Mononuclear cell (primary cell): Measurements from ENCODE around the gene SMG6. TPM values are rescaled to one million over a fixed set of nuclear protein-coding genes. Genes with fewer than 3 reads are reported as not detected.
A peak's percentile ranks its signal among the peaks of the same experiment; 100 is the strongest.

Experiments used
- H3K27me3 ChIP-seq: 2 replicates; pipeline ENCODE4 v1.6.0; 2011; ENCODE audit warnings: low read length, control low read depth; ENCODE audit not compliant: insufficient read depth
- H3K4me1 ChIP-seq: 2 replicates; pipeline ENCODE4 v1.5.1; 2011; ENCODE audit warnings: mild to moderate bottlenecking, low read length, control low read depth; ENCODE audit not compliant: insufficient read depth
- H3K4me3 ChIP-seq: 2 replicates; pipeline ENCODE4 v1.5.1; 2011; ENCODE audit warnings: mild to moderate bottlenecking, low read length, moderate library complexity
- H3K9me3 ChIP-seq: 2 replicates; pipeline ENCODE4 v1.5.1; 2011; ENCODE audit warnings: low read depth, mild to moderate bottlenecking, control low read depth, low read length
- total RNA-seq: library from RNA; depleted of rRNA; stranded (reverse); fragments of >200 nt; gene quantifications from one replicate; pipeline ENCODE4 v1.2.3, GENCODE V29; 2012

Gene SMG6
- total RNA-seq: 21.8 TPM

- peaks cover 21% of the 10 kb centered on the region for H3K4me1 ChIP-seq
- H3K9me3 ChIP-seq: no peaks in the 10 kb centered on the region
- H3K4me3 ChIP-seq: peak within 1 kb of the TSS; percentile 89
- H3K27me3 ChIP-seq: no peaks in the 10 kb centered on the region
Observed at GRCh38 chr17:2303204-2304188, at the start of gene SMG6, which contains the start of gene SRR. TSS of gene SMG6 (minus strand) at chr17:2303785. CDS start at chr17:2303720, 65 bp downstream. TSS of gene SRR (plus strand) at chr17:2303950. CDS start at chr17:2315561, 11,611 bp downstream.

GRCh38 chr17:2351269-2351668 lies 47.7 kb upstream of the SMG6 start:
- Histone ChIP-seq H3K4me3 (no peak overlapping the region), H3K9me3 (no peaks in the 10 kb centered on the region), H3K4me1 (peaks cover 16% of the 10 kb centered on the region), H3K27me3 (no peaks in the 10 kb centered on the region)

- Histone ChIP-seq H3K4me3 (no peak overlapping the region), H3K4me1 (peaks cover 2% of the 10 kb centered on the region), H3K9me3 (no peaks in the 10 kb centered on the region)
Observed at GRCh38 chr17:2347805-2348685, 44.5 kb upstream of the SMG6 start.

GRCh38 chr17:2346475-2346874 lies 42.9 kb upstream of the SMG6 start:
- Histone ChIP-seq H3K4me3 (no peak overlapping the region), H3K9me3 (no peaks in the 10 kb centered on the region), H3K27me3 (no peaks in the 10 kb centered on the region), H3K4me1 (no peaks in the 10 kb centered on the region)

More at GRCh38 chr17:2347805-2348685, 44.5 kb upstream of the SMG6 start:
- no peaks in the 10 kb centered on the region for H3K27me3 ChIP-seq

GRCh38 chr17:2344528-2344927 lies 40.9 kb upstream of the SMG6 start:
- Histone ChIP-seq H3K9me3 (no peaks in the 10 kb centered on the region), H3K27me3 (no peaks in the 10 kb centered on the region), H3K4me3 (no peak overlapping the region), H3K4me1 (no peaks in the 10 kb centered on the region)

GRCh38 chr17:2343421-2343820 lies 39.8 kb upstream of the SMG6 start:
- H3K9me3 ChIP-seq: no peaks in the 10 kb centered on the region
- peaks cover under 1% of the 10 kb centered on the region for H3K4me1 ChIP-seq
- no peaks in the 10 kb centered on the region for H3K27me3 ChIP-seq
- H3K4me3 ChIP-seq: no peak overlapping the region

GRCh38 chr17:2338315-2338657 lies 34.7 kb upstream of the SMG6 start:
- H3K4me1 ChIP-seq: peaks cover 15% of the 10 kb centered on the region
- H3K4me3 ChIP-seq: peak overlapping the region; percentile 87
- no peaks in the 10 kb centered on the region for H3K27me3 ChIP-seq
- H3K9me3 ChIP-seq: no peaks in the 10 kb centered on the region

GRCh38 chr17:2337544-2338314 lies 34.1 kb upstream of the SMG6 start:
- Histone ChIP-seq H3K27me3 (no peaks in the 10 kb centered on the region), H3K4me3 (peak overlapping the region; percentile 87), H3K4me1 (peaks cover 15% of the 10 kb centered on the region), H3K9me3 (no peaks in the 10 kb centered on the region)

GRCh38 chr17:2336852-2337543 lies 33.4 kb upstream of the SMG6 start, which contains the start of gene SGSM2:
TSS of gene SGSM2 (plus strand) at chr17:2337501. CDS start at chr17:2337689, 188 bp downstream.
- H3K4me3 ChIP-seq: peak within 1 kb of the TSS; percentile 87
- H3K4me1 ChIP-seq: peaks cover 15% of the 10 kb centered on the region
- no peaks in the 10 kb centered on the region for H3K27me3 ChIP-seq
- no peaks in the 10 kb centered on the region for H3K9me3 ChIP-seq

GRCh38 chr17:2336215-2336851 lies 32.7 kb upstream of the SMG6 start, which contains the start of gene TSR1:
TSS of gene TSR1 (minus strand) at chr17:2336457. CDS start at chr17:2336427, 30 bp downstream.
- no peaks in the 10 kb centered on the region for H3K9me3 ChIP-seq
- no peaks in the 10 kb centered on the region for H3K27me3 ChIP-seq
- H3K4me1 ChIP-seq: peaks cover 15% of the 10 kb centered on the region
- peak within 1 kb of the TSS; percentile 87 for H3K4me3 ChIP-seq

- H3K4me3 ChIP-seq: peak overlapping the region; percentile 87
- H3K9me3 ChIP-seq: no peaks in the 10 kb centered on the region
- peaks cover 15% of the 10 kb centered on the region for H3K4me1 ChIP-seq
- H3K27me3 ChIP-seq: no peaks in the 10 kb centered on the region
Observed at GRCh38 chr17:2335726-2336214, 32.2 kb upstream of the SMG6 start.

- H3K4me1 ChIP-seq: peaks cover 10% of the 10 kb centered on the region
- no peaks in the 10 kb centered on the region for H3K9me3 ChIP-seq
- H3K4me3 ChIP-seq: no peak overlapping the region
- no peaks in the 10 kb centered on the region for H3K27me3 ChIP-seq
Observed at GRCh38 chr17:2331303-2331702, 27.7 kb upstream of the SMG6 start.

- no peaks in the 10 kb centered on the region for H3K4me1 ChIP-seq
- no peak overlapping the region for H3K4me3 ChIP-seq
- no peaks in the 10 kb centered on the region for H3K27me3 ChIP-seq
- no peaks in the 10 kb centered on the region for H3K9me3 ChIP-seq
Observed at GRCh38 chr17:2323629-2324314, 20.2 kb upstream of the SMG6 start.
